ENCODE measurements around the gene POP4. TPM values are rescaled to one million over a fixed set of nuclear protein-coding genes. Genes with fewer than 3 reads are reported as not detected.
"Not testable (repeated sequence)": the region's sequence is repeated elsewhere in the genome, so short reads cannot be mapped to it uniquely, and the experiment has no call there.

The POP4 gene
- total RNA-seq, 1 donor from 2014 or later, result 50.0 TPM

DNA sequence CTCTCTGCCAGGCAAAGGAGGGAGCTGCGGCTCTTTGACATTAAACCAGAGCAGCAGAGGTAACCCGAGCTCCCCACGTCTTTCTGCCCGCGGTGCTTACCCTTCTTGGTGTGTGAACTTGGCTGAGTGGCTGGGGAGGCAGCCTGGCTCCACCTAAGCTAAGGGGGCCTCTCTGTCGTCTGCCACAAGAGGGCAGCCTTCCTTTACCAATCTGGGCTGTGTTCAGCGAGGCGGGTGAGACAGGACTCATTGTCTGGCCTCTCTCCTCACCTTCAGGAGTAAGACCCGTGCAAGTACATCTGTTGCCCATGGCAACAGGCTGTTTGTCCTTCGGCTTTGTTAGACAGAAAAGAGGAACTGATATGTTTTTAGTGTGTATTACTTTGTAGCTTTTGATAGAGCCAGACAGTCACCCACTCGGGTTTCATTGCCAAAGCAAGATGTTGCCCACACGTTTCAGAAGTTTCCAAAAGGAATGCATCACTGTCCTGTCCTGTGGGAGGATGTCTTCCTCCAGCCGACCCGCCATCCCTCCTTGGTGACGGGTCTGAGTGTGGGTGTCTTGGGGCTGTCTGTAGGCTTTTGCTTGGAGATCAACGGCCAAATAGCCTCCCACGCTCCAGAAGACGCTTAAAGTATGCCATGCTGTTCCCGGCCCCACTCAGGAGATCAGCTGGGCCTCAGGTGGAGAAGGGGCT lies 4.6 kb downstream of the POP4 start:
- peak; percentile 84 to 86 for DNase-seq (ENCODE audit: low read depth in 2 of 2)

DNA sequence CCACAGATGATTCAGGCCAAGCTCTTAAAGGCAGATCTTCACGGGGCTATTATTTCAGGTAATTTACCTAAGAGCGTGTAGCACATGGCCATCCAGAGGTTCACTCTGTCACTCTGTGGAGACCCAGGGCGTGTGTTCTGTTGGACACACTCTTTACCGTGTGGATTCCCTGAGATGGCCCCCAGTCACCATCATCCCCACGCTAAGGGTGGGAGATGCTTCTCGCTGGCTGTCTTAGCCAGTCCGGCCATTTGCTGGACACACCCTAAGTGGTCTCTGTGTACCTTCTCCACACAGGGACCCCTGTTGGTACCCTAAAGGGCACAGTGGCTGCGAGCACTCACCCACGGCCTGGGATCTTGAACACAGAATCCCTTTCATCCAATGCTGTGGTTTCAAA lies 6.0 kb downstream of the POP4 start:
- no peak for DNase-seq (ENCODE audit: low read depth in 2 of 2)

DNA sequence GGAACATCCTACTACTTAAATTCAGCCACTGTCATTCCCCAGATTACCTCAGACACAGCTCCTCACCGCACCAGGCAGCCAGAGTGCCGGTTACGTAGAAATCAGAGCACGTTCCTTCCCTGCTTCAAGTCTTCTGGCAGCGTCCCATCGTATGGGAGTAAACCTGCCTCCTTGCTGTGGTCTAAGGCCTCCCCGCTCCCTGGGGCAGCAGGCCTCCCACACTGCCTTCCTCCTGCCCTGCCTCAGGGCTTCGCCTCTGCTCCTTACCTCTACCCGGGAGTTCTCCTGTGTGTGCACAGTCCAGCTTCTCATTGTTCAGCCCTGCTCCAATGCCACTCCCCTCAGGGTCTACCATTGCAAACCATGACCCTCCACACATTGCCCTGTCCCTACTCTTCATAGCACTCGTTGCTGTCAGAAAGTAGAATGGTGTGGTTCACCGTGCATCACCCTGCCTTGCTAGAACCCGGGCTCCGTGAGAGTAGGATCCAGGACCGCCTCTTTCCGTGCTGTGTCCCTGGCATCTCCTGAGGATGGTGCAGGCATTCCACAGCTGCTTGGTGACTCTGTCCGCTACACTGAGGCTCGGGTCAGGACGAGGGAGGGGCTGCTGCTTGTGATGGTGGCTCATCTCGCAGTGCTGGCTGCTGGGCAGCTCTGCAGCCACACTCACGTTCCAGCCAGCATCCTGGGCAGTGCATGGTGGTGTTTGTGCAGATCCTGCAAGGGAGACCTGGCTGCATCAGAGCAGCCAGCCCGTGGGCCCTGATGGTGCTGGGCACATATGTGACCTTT lies 6.9 kb downstream of the POP4 start:
- no peak for DNase-seq (ENCODE audit: low read depth in 2 of 2)

DNA sequence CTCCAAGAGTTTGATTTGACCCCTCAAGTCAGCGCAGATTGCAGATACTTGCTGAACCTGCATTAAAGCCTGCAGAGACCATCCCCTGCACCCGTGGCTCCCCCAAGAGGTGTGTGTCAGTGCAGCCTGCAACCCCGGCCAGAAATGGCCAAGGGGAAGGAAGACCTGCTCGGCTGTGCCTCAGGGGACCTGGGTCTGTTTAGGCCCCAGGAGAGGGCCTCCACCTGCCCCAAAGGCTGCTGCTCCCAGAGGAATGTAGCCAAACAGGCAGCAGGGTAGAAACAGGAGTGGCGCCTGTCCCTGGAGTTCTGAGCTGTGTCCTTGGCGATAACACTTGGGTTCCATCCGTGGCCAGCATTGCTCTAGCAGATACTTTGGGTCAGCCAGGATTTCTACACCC lies 8.0 kb downstream of the POP4 start:
- DNase-seq (ENCODE audit: low read depth in 2 of 2), result no peak

DNA sequence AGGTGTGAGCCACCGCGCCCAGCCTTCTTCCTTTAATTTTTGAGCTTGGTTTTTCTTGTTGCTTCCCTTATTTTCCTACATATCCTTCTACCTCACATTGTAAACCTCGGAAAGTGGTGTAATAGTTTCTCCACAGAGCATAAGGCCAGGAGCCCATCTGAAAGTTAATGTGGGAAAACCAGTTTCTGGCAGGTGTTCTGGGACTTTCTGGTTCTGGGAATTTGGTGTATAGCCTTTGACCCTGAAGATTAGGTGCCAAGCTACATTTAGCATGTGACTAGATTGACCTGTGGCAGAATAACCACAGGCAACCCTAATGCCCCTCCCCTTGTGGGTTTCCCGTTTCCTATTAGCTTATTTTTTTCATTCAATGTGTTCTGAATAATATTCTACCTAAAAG lies 8.7 kb downstream of the POP4 start:
- peak in 1 of 2 donors; percentile 14 for DNase-seq (ENCODE audit: low read depth in 2 of 2)

DNA sequence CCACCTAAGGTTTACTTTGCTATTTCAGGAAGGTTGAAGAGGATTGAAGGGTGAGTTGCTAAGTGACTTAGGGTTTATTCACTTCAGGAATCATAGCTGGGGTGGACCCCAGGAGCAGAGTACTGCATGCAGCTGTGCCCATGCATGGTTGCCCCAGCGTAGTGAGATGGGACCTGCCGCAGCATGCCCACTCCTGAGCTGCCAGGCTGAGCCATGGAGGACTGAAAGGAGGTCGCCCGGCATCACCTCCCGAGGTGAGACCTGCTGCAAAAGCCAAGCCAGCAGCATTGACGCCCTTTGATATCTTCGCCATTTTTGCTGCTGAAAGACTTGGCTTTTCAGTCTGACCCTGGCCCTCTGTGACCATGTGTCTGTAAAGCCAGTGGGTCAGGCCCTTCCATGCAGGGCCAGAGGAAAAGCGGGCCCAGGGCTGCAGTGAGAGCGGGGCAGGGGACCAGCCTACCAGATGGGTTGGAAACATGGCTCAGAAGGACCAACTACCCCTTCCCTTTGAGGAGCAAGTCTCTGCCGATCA lies 9.9 kb downstream of the POP4 start:
- no peak for DNase-seq (ENCODE audit: low read depth in 2 of 2)

DNA sequence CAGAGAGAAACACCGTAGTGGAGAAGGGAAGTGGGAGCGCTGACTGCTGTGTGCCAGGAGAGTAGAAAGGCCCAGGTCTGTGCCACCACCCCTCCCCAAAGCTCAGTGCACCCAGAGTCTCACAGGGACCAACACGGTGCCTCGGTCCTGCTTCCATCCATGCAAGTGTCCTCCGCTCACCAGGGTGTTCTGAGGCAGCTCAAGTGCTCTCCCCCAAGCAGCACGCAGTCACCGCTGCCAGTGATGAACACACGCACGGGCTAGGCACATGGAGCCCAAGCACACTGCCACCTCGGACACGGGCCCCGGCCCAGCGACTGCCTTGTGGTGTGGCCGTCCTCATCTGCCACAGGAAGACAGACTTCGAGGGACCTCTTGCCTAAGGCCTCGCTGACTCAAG lies 10.5 kb downstream of the POP4 start:
- DNase-seq (ENCODE audit: low read depth in 2 of 2), result no peak

DNA sequence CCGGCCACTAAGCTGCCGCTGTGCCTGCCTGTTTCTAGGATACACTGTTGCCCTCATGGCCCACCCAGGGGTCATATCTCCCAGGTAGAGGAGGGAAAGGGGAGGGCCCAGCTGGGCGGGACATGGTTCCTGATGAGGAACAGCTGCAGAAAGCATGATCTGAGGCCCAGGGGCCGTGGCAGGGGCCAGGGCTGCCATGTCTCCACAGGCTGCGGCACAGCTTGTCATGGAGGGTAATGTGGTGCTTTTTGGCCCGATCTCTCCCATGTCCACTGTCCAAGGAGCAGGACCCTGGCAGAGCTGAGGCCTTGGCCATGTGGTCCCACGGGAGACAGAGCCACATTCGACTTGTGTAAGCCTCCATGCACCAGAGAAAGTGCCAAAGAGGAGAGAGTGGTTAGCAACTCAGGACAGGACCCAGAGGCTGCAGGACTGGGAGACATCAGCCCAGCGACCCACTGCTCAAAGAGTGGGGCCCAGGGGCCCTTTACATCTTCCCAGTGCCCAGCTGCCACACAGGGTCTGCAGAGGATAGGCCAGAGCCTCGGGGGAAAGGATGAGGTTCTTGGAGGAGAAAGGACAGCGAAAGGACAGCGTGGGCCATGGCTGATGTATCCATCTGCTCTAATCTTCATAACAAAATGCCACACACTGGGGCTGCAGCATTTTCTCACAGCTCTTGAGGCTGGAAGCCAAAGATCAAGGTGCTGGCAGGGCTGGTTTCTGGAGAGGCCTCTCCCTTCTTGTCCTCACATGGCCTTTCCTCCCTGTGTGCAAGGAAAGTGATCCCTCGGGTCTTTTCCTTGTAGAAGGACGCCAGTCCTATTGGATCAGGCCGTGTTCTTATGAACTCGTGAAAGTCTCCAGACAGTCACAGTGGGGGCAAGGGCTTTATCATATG lies 11.5 kb downstream of the POP4 start:
- DNase-seq (ENCODE audit: low read depth in 2 of 2), result no peak

DNA sequence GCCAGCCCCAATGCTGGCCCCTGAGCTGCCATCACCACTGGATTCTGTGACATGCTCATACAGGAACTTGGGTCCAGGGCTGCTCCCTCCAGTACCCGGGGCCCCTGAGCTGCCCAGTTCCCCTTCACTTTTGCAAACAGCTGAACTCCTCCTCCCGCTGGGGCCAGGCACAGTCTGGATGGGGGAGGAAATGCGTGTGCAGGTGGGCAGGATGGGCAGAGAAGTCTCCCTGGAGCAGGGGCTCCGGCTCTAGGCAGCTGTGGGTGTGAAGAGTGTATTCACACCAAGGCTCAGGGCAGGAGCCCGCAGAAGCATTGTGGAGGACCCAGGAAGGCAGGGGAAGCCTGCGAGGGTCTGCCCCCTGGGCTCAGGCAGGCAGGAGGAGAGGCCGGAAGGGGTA lies 12.4 kb downstream of the POP4 start:
- DNase-seq (ENCODE audit: low read depth in 2 of 2), result no peak

DNA sequence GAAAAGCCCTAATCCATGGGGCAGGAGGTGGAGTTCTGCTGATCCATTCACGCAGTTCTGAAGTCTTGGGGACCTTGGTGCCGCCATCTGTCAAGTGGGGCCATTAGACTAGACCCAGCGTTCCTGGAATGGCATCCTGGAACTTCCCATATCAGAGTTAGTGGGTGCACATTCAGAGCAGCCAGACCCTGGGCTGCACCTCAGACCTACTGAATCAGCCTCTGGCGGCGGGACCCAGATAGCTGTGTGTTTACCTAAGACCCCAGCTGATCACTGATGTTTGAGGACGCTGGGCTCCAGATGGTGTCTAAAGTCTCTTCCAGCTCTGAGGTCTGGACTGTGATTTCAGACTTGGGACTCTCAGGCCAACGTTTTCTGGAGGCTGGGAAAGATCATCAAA lies 12.8 kb downstream of the POP4 start:
- DNase-seq (ENCODE audit: low read depth in 2 of 2), result no peak

DNA sequence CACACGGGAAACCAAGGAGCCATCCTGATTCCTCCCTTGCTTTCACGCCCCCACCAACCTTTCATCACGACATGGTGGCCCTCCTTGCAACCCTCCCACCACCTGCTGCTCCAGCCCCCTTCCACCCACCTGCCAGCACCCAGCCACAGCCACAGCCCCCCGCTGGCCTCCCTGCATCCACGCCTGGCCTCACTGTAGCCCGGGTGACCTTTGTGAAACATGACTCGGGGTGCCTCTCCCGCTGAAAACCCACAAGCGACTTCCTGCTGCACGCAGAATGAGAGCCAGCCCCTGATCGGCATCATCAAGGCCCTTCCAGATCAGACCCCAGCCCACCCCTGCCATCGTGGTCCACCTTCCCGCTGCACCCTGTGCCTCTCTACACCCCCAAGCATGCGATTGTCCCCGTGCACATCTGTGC lies 14.9 kb downstream of the POP4 start:
- no peak for DNase-seq (ENCODE audit: low read depth in 2 of 2)

DNA sequence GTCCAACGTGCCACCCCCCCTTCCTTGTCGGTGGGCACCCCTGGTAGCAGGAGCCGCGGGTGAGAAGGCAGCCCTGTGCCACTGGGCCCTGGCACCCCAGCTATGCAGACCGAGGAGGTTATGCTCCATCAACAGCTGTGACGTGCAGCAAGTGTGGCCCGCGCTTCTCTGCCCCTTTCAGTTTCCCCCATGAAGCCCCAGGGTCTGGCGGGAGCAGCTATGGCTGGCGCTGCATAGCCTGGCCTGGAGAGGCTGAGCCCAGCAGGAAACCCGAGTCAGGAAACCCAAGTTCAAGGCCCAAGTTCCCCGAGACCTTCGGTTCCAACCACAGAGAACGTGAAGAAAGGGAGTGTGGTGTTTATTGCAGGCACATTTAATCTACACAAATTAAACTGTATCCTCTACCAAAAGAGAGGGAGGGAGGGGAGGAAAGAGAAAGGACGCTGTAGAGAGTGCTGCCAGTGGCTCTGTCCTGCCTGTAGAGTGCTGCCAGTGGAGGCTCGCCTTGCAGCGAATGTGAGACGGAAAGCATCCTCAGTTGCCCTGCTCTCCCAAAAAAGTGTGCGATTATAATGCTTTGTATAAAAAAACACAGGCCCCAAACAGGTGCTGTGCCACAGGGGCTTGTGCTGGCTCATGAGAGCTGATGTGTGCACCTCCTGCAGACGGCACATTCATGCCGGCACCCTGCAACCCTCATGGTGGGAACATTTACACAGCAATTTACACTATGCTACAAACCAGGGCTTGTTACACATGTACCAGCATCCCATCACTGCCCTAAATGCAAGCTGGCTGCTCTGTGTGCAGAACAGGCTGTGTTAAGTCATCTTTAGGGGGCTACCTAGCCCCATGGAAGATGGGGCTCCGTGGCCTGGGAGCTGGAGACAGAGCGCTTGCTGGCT lies 16.3 kb downstream of the POP4 start:
- DNase-seq (ENCODE audit: low read depth in 2 of 2), result peak; percentile 38 to 58

DNA sequence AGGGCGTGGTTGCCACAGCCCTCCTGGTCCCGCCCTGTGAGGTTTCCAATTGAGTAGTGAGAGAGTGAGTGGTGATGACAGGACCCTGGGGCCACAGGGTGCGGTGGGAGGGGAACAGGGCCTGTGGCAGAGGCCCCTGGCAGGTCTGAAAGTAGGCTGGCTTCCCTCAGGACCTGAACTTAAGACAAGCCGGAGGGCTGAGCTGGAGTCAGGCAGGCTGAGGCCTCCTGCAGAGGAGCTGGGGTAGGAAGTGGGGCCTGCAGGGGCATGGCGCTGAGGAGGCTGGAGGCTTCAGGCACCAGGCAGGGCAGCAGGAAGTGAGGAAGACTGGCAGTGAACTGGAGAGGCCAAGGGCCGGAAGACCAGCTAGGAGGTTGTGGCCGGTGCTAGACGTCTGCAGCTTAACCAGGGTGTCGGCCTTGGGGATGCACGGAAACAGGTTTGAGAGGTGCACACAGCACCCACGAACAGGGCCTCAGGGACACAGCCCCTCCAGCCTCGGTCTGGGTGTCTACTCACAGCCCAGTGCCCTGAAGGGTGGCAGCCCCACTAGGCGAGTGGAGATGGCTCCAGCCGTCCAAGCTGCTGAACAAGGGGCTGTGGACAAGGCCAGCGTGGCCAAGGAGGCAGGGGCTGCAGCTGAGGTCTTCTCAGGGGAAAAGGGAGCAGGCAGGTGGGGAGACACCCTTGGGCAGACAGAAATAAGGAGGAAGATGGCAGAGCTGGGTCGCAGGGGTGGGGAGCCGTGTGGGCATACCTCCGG lies 17.8 kb downstream of the POP4 start:
- no peak for DNase-seq (ENCODE audit: low read depth in 2 of 2)

DNA sequence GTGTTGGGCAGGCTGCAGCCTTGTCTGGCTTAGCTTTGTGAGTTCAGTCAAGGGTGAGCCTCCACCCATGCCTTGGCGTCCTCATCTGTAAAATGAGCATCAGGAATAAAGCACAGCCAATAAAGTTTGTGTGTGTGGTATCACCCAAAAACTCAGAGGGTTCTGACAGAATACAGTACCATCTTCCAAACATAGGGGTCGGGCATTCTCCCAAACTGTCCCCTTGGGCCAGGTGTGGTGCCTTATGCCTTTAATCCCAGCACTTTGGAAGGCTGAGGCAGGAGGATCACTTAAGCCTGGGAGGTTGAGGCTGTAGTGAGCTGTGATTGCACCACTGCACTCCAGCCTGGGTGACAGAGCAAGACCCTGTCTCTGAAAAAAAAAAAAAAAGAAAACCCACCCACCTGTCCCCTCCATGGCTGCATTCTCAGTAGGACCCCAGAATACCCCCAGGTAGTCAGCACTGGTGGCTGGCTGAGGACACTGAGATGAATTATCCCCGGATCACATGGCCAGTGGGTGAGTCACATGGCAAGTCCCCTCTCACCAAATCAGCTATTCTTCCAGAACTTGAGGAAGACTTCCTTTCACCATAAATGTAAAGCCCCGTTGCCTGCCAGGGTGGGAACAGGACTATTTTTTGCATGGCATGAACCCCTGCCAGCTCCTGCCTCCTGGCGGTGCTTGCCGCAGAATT lies 18.6 kb downstream of the POP4 start:
- no peak for DNase-seq (ENCODE audit: low read depth in 2 of 2)

DNA sequence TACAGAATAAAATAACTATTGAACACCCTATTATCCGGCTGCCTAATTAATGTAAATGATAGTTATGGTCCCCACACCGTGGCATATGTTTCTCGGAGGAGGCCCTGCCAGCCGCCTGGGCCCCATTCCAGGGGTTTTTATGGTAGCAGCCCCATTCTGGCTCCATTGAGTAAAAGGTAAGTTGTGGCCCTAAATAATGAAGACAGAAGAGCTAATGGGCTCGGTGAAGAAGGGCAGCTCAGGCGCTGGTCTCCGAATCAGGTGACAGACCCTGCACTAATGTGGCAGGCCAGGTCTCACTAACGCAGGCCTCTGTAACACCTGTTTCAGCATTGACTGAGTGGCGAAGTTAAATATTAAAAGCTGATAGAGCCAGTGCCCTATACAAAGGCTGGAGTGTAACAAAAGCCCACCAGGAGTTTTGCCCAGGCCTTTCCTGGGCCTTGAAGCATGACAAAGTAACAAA lies 19.1 kb downstream of the POP4 start:
- no peak for DNase-seq (ENCODE audit: low read depth in 2 of 2)

DNA sequence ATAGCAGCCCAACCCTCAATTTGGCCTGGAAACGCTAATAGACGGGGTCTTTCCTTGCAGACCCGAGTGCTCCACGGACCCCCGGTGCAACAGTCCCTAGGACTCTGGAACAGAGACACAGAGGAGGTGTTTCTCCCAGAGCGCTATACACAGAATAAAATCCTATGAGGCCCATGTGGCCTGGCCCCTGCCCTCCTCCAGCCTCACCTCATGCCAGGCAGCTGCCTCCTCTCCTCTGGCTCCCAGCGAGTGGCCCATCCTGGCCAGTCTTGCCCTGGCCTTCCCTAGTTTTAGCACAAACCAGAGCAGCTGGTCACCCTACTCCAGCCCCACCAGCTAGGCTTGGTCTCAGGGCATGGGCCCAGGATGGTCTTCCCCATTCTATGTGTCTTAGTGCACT lies 20.3 kb downstream of the POP4 start:
- DNase-seq (ENCODE audit: low read depth in 2 of 2), result no peak

DNA sequence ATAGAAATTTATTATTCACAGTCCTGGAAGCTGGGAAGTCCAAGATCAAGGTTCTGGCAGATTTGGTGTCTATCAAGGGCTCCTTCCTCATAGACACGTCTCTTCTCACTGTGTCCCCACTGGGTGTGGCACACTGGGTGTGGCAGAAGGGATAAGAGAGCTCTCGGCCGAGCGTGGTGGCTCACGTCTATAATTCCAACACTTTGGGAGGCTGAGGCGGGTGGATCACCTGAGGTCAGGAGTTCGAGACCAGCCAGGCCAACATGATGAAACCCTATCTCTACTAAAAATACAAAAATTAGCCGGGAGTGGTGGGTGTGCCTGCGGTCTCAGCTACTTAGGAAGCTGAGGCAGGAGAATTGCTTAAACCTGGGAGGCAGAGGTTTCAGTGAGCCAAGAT lies 20.7 kb downstream of the POP4 start:
- DNase-seq (ENCODE audit: low read depth in 2 of 2), result not testable (repeated sequence)

DNA sequence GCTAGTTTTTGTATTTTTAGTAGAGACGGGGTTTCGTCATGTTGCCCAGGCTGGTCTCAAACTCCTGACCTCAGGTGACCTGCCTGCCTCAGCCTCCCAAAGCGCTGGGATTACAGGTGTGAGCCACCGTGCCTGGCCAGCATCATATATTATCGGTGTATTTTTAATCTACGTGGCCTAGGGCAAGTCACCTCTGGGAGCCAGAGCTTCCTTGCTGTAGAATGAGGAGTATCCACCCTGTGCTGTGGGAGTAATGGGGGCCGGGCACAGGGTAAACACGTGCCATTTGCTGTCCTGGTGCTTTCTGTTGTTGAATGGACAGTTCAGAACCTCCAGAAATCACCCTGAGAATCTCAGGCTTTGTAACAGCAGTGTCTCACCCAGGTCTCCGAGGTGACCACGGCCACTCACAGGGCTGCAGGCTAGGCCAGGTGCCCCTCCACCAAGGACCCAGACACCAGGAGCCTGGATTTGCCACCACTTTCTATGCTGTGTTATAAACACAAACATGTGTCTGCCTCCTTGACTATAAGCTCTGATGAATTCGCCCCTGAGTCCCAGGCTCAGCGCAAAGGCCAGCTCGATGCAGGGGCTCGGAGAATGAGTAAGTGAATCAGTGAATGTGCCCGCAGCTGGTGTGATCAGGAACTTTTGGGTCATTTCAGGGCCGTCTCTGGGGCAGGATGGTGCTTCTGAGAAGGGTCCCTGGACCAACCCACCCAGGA lies 22.7 kb downstream of the POP4 start:
- no peak for DNase-seq (ENCODE audit: low read depth in 2 of 2)
